H4 (cell line): ENCODE measurements around the gene KLHL12. TPM values are rescaled to one million over a fixed set of nuclear protein-coding genes. Genes with fewer than 3 reads are reported as not detected.
A peak's percentile ranks its signal among the peaks of the same experiment; 100 is the strongest.
"Not testable (repeated sequence)": the region's sequence is repeated elsewhere in the genome, so short reads cannot be mapped to it uniquely, and the experiment has no call there.

Source experiments
- DNase-seq: peaks from one replicate; pipeline ENCODE4 v3.0.0-alpha.2; 2015; ENCODE audit warnings: low spot score
- total RNA-seq: library from RNA; depleted of rRNA; stranded (reverse); fragments of >200 nt; shearing (Covaris generic); gene quantifications from 2 replicates; pipeline ENCODE4 v1.2.3, GENCODE V29; 2014

KLHL12 gene
- total RNA-seq, 1 experiment from 2014 or later, result 25.9 TPM

DNA sequence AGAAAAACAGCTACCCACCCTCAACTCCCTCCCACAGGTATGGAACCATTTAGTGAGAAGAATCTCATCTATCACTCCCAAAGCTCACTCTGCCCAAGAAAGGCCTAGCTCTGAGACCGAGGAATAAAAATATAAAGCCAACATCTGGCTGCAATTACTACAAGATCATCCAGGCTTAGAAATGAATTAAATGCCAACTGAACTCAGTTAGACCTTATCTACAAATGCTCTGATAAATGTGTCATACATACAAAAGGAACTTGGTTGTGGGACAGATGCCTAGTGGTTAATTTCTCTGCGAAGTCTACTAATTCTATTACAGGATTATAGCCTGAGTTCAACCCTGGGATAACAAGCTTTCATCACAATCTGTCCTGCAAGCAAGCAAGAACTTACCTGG lies 24.4 kb upstream of the KLHL12 start:
- DNase-seq, result no peak

DNA sequence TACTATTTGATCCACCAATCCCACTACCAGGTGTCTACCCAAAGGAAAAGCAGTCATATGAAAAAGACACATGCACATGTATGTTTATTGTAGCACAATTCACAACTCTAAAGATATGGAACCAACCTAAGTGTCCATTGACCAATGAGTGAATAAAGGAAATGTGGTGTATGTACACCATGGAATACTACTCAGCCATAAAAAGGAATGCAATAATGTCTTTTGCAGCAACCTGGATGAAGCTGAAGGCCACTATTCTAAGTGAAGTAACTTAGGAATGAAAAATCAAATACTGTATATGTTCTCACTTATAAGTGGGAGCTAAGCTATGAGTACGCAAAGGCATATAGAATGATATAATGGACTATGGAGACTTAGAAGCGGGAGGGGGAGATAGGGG lies 18.4 kb upstream of the KLHL12 start:
- DNase-seq, result no peak

DNA sequence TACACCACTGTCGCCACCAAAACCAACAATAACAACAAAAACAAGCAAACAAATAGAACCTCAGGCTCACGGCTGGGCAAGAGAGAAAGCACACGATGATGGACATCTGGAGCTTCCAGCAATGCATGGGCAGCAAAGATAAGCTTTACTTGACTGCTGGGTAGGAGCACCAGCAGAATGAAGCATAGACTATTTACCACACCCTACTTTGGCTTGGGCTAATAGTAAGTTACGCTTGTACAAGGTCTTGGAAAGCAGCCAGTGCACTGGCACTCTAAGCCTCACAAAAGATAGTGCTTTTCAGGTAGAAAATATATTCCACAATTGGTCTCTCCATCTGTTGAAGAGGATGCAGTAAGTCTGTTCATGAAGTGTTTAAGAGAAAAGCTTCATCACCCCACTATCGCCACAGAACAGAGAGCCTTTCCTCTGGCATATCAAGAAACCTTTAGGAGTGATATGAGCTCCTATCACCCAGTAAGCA lies 17.4 kb upstream of the KLHL12 start:
- DNase-seq, result no peak

DNA sequence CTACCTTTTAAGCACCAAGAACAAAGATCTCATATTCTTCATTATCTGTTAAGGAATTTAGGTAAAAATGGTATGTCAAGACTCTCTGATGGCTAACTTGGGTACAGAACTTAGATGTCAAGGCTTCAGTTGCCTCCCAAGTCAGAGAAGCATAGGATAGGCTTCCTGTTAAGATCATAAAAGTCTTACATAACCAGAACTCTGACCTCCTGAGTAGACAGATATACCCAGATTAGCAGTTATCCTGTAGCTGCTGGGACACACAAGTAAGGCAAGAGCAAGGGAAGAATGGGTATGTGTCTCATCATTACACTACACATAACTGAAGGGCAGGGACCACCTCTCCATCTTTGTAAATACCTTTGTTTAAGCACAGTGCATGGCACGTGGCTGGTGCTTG lies 15.4 kb upstream of the KLHL12 start:
- no peak for DNase-seq

DNA sequence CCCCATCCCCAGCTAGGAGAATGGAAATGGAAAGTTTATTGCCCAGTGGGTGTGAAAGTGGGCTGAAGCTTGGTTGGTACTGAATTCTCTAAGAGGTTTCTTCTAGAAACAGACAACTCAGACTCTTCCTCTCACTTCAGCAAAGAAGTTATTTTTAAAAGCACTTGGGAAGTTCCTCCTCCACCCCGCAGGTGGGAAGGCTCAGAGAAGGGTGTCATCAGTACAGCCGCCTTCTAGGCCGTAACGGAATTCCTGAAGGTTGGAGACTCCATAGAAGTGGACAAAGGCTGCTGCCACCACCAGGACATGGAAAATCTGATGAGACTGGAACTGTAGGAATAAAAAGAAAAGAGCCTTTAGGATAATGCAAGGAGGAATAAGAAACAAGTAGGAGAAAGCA lies 14.3 kb upstream of the KLHL12 start:
- DNase-seq, result no peak

DNA sequence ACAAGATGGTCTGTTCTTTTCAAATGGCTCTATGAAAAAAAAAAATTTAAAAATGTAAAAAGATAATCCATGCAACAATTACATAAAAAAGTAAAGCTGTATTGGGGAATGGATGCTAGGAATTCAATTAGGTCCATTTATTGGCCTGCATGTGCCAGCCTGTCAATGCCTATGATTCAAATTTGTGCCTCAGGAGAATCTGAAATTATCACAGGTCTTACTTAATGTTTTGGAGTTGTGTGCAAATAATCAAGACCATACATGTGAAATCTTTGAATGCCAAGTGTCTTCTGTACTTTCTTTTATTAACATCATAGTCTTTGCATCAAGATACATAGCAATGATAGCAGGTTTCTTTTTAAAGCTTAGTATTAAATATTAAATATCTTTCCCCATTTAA lies 13.5 kb upstream of the KLHL12 start:
- no peak for DNase-seq

DNA sequence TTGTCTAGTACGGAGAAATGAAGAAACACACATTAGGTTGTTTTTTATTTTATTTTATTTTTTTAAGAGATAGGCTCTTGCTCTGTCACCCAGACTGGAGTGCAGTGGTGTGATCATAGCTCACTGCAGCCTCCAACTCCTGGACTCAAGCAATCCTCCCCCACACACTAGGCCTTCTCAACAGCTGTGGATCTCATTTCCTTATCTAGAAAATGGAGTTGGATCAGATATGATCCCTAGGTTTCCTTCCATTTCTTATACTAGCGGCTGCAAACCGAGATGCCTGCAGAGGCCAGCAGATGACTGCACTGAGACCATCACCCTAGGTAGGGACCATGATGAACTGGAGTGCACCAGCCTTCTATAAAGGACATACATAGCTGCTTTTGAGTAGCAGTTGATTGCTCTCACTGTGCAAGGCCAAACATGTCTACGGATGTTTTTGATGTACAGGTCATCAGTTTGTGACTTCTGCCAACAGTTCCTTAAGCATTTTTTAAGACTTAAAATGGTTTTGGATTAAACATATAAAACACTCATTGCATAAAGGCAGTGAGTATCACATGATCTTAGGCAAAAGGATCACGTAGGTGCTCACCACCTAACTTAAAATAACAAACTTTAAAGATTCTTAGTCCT lies 11.4 kb upstream of the KLHL12 start:
- DNase-seq, result no peak

DNA sequence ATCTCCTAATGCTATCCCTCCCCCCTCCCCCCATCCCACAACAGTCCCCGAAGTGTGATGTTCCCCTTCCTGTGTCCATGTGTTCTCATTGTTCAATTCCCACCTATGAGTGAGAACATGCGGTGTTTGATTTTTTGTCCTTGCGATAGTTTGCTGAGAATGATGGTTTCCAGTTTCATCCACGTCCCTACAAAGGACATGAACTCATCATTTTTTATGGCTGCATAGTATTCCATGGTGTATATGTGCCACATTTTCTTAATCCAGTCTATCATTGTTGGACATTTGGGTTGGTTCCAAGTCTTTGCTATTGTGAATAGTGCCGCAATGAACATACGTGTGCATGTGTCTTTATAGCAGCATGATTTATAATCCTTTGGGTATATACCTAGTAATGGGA lies 9.4 kb upstream of the KLHL12 start:
- DNase-seq, result not testable (repeated sequence)

DNA sequence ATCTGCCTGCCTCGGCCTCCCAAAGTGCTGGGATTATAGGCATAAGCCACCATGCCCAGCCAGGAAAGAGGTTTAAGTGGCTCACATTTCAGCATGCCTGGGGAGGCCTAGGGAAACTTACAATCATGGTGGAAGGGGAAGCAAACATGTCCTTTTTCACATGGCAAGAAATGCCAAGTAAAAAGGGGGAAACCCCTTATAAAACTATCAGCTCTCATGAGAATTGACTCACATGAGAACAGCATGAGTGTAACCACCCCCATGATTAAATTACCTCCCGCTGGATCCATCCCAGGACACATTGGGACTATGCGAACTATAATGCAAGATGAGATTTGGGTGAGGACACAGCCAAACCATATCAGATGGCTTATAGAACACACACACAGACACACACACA lies 8.8 kb upstream of the KLHL12 start:
- no peak for DNase-seq

DNA sequence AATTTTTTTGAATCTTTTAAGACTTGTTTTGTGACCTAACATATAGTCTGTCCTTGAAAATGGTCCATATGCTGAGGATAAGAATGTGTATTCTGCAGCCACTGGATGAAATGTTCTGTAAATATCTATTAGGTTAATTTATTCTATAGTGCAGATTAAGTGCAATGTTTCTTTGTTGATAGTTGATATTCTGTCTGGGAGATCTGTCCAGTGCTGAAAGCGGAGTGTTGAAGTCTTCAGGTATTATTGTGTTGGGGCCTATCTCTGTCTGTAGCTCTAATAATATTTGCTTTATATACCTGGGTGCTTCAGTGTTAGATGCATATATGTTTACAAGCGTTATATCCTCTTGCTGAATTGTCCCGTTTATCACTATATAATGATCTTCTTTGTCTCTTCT lies 7.7 kb upstream of the KLHL12 start:
- DNase-seq, result no peak

DNA sequence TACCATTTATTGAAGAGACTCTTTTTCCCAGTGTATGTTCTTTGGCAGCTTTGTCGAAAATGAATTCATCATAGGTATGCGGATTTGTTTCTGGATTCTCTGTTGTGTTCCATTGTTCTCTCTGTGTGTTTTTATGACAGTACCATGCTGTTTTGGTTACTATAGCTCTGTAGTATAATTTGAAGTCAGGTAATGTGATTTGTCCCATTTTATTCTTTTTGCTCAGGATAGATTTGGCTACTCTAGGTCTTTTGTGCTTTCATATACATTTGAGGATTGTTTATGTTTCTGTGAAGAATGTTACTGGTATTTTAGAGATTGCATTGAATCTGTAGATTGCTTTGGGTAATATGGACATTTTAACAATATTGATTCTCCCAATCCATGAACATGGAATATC lies 5.4 kb upstream of the KLHL12 start:
- DNase-seq, result no peak

DNA sequence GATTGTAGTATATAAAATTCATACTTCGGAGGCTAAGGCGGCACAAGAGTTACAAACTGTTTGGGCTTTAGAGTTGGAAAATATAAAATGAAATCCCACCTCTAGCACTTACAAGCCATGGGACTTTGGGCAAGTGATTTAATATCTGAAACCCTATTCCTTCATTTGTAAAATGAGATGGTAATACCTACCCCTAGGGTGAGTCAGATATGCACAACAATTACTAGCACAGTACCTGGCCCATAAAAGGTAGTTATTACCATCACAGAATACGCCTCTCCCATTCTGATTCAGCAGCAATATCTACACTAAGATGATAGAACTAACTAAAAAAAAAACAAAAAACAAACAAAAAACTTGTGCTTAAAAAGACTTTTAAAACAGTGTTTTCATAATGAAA lies 3.5 kb downstream of the KLHL12 start:
- no peak for DNase-seq

DNA sequence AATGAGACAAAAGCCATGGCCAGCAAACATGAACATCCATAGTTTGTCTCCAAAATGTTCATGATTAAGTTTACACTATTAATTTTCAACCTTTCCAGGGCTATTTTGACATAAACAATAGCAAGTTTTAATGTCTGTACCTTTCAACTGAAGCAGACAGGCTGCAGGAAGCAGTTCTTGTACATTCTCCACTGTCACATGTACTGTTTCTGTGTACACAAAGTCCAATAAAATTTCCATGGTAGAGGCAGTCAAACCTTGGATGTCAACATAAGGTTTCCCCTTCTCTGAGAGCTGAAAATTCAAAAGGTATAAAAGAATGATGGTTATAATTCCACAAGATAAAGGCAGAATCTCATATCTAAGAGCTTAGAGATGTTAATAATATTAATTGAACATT lies 7.4 kb downstream of the KLHL12 start:
- no peak for DNase-seq

DNA sequence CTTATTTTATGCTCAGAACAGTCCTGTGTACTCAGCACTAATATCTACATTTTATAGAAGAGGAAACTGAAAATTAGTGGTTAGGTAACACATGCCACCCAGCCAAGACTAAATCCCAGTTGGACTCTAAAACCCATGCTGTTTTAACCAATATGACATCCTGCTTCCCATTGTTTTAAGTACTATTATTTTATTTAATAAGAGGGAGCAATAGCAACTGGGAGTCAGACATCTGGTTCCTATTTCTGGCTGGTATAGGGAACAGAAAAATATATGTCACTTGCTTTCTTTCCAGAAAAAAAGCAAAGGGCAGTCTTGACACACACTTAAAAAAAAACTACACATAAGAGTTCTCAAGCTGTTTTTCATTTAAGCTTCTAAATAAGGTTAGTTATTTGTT lies 11.9 kb downstream of the KLHL12 start:
- DNase-seq, result no peak

DNA sequence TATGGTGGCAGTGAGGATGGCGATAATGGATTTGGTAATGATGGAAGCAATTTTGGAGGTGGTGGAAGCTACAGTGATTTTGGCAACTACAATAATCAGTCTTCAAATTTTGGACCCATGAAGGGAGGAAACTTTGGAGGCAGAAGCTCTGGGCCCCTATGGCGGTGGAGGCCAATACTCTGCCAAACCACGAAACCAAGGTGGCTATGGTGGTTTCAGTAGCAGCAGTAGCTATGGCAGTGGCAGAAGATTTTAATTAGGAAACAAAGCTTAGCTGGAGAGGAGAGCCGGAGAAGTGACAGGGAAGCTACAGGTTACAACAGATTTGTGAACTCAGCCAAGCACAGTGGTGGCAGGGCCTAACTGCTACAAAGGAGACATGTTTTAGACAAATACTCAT lies 14.6 kb downstream of the KLHL12 start:
- DNase-seq, result not testable (repeated sequence)

DNA sequence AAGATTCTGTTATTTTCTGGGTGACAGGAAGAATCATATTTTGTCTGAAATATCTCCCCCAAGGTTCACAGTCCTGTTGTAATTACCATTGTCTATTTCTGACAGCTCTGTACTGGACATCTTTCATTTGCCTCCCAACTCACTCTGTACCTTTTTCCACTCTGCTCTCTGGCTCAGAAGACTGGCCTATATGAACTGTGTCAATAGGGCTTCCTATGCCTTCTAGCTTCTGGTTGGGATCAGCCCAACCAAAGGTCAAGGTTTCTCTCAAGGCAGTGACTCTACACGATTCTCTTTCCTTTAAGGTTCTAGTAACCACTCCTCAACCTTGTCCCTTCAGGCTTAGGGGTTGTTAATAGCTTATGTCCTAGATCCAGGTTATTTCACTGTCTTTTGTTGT lies 17.5 kb downstream of the KLHL12 start:
- DNase-seq, result no peak

DNA sequence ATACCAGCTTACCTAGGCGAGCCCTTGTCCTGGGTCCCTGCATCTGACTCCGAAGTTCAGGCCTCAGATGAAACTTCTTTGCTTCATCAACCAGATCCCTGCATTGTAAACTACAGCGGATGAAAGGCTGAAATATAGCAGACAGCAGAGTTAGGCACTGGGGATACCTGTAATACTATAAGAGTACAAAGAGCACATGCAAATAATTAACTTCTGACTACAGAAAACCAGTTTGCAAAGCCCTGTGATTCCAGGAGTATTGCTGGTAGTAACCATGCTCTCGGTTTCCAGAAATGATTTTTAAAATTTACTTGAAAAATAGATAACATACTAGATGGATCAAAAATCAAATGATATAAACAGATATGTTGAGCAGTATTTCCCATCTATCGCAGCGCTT lies 18.0 kb downstream of the KLHL12 start:
- no peak for DNase-seq

DNA sequence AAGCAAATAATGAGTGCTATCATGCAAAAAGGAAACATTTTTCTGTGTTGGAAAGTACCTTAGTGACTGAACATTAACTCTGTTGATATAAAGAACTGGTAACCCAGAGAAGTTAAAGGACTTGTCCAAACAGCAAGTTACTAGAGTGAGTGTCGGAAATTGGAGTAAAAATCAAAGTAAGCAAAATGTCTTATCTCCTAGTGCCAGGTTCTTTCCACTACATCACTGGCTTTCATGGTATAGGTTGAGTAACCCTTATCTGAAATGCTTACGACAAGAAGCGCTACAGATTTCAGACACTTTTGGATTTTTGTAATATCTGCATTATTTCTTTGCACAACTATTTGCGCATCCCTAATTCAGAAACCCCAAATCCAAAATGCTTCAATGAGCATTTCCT lies 21.7 kb downstream of the KLHL12 start:
- no peak for DNase-seq

DNA sequence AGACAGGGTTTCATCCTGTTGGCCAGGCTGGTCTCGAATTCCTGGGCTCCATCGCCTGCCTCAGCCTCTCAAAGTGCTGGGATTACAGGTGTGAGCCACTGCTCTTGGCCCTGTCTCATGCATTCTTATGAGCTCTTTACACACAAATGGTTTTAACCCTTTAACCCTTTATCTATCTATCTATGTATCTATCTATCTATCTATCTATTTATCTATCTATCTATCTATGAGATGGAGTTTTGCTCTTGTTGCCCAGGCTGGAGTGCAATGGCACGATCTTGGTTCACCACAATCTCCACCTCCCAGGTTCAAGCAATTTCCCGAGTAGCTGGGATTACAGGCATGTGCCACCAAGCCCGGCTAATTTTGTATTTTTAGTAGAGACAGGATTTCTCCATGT lies 23.2 kb downstream of the KLHL12 start:
- DNase-seq, result not testable (repeated sequence)

DNA sequence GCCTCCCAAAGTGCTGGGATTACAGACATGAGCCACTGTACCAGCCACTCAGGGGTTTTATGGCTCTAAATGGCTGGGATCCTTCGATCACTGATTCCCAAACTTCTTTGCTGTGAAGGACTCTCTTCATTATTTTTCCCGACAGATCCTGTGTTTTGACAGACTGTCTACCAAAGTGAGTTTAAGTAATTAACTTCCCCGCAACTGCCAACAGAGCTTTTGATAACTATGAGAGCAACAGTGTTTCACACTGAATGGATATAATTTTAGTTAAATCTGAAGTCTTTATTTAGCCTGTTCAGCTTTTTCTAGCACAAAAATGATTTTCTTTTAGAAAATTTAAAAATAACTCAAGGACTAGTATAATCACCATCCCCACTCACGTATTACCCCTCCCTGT lies 25.5 kb downstream of the KLHL12 start:
- no peak for DNase-seq

DNA sequence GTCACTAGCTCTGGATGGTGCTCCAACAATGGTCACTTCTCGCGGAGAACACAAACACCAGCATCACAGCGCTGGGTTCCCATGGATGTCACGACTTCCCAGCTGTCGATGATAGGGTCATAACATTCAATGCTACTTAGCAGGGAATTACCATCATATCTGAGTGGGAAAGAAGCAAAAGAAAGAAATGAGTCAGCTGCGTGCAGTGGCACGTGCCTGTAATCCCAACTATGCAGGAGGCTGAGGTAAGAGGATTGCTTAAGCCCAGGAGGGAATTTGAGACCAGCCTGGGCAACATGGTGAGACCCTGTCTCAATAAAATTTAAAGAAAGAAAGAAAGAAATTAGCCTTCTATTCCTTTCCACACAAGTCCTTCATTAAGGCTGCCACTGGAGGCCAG lies 34.5 kb downstream of the KLHL12 start:
- no peak for DNase-seq

DNA sequence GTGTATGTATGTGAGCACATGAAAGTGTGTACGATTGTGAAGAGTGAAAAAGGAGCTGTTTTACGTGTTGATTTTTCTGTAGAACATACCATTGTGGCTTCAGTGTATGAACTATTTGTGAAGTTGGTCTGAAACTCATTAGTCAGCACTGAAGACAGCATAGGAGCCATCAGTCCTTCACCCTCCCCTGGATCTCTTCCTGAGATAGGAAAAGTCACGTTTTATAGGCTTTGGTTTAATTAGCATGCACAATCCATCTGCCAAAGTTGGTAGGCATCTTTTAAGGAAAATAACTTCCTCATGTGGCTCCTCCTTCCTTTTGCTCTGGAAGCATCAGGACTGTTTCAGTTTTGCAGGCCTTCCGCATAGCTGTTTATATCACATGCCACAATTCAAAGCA lies 36.6 kb downstream of the KLHL12 start:
- DNase-seq, result no peak

DNA sequence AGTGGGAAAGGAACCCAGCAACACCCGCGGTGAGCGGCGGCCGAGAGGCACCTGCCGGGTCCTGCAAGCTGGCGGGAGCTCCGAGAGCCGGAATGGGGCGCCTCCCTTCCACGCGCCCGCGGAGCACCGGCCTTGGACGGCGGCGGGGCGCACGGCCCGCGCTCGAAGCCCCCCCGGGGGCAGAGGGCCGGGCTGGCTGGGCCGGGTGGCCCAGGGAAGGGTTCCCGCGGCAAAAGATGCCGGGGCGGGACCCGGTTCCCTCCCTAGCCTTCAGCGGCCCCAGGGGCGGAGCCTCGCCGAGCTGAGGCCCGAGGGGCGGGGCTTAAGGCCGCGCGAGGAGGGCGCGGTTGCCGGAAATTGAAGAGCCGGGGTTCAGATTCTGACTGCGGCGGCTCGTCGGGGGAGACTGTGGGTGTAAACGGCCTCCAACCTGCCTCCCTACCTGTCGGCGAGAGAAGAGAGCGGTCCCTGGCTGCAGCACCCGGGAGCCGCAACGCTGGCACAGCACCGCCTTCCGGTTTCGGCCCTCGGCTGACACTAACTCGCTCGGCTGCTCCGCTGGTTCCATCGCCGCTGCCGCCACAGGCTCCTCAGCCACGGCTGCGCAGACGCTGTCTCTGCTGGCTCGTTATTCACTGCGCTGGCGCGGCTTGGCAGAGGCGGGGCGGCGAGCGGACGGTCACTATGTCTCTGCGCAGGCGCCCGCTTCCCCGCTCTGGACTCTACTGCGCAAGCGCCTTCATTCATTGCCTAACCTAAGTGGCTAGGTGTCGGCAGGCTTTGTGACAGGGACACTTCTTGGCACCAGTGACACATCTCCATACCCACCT lies 38.3 kb downstream of the KLHL12 start, which contains the start of gene RABIF:
RABIF (minus strand) TSS at position 619 of the 830 bp plus-strand sequence; CDS start at position 568, 51 bp downstream.
- DNase-seq, result peak; percentile 94

DNA sequence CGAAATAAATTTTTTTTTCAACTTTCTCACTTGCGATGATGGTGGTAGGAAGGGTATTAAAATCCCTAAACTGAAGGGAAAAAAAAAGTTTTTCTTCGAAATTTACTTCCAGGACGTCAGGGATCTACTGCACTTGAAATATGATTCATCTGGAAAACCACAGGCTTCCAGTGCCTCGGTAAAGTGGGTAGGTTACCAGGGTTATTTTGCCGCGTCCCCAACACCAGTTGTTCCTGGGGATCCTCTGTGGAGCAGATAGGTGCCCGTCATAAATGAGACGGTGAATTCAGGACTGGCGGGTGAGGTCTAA lies 38.9 kb downstream of the KLHL12 start:
- DNase-seq, result no peak
